T-helper 1 cell (primary cell): ENCODE data around the gene LCLAT1.

Source experiments
- DNase-seq, 5 donors: peaks; one replicate each; pipeline ENCODE4 v3.0.0-alpha.2; 2012 to 2020

Gene LCLAT1

GRCh38 chr2:30424231-30424630 lies 22.8 kb upstream of the LCLAT1 start:
- DNase-seq: no peak

GRCh38 chr2:30425326-30425725 lies 21.7 kb upstream of the LCLAT1 start:
- no peak for DNase-seq

GRCh38 chr2:30427606-30428347 lies 19.3 kb upstream of the LCLAT1 start:
- no peak for DNase-seq

- no peak for DNase-seq
These were observed 18.7 kb upstream of the LCLAT1 start for GRCh38 chr2:30428348-30428662.

- DNase-seq: no peak
These were observed 18.1 kb upstream of the LCLAT1 start for GRCh38 chr2:30428827-30429461.

- DNase-seq: no peak
These were observed 13.3 kb upstream of the LCLAT1 start for GRCh38 chr2:30433541-30434299.

GRCh38 chr2:30434708-30435107 lies 12.3 kb upstream of the LCLAT1 start:
- no peak for DNase-seq

GRCh38 chr2:30436859-30437435 lies 10.1 kb upstream of the LCLAT1 start:
- DNase-seq: no peak

GRCh38 chr2:30437809-30438548 lies 9.1 kb upstream of the LCLAT1 start:
- no peak for DNase-seq

- no peak for DNase-seq
These were observed 7.8 kb upstream of the LCLAT1 start for GRCh38 chr2:30439296-30439695.

- DNase-seq: no peak
These were observed 7.2 kb upstream of the LCLAT1 start for GRCh38 chr2:30439879-30440278.

GRCh38 chr2:30441023-30441422 lies 6.0 kb upstream of the LCLAT1 start:
- no peak for DNase-seq

- DNase-seq: no peak
These were observed 4.0 kb upstream of the LCLAT1 start for GRCh38 chr2:30443081-30443480.

- no peak for DNase-seq
These were observed 2.8 kb upstream of the LCLAT1 start for GRCh38 chr2:30444273-30444672.

GRCh38 chr2:30445266-30445821 lies 1.7 kb upstream of the LCLAT1 start:
- no peak for DNase-seq

- no peak for DNase-seq
These were observed 371 bp upstream of the LCLAT1 start for GRCh38 chr2:30446602-30447148.

- no peak for DNase-seq
These were observed 1.3 kb downstream of the LCLAT1 start for GRCh38 chr2:30448308-30448707.

GRCh38 chr2:30448866-30449265 lies 1.8 kb downstream of the LCLAT1 start:
- no peak for DNase-seq

GRCh38 chr2:30450025-30450424 lies 3.0 kb downstream of the LCLAT1 start:
- no peak for DNase-seq

- no peak for DNase-seq
These were observed 6.5 kb downstream of the LCLAT1 start for GRCh38 chr2:30453498-30453897.

- no peak for DNase-seq
These were observed 7.5 kb downstream of the LCLAT1 start for GRCh38 chr2:30454571-30454970.

- no peak for DNase-seq
These were observed 8.2 kb downstream of the LCLAT1 start for GRCh38 chr2:30455114-30455738.
